Endometrial microvascular endothelial cells (primary cell): Measurements from ENCODE around the gene KRTAP12-3. TPM values are rescaled to one million over a fixed set of nuclear protein-coding genes. Genes with fewer than 3 reads are reported as not detected.
"Not testable (repeated sequence)": the region's sequence is repeated elsewhere in the genome, so short reads cannot be mapped to it uniquely, and the experiment has no call there.

Experiments
- in situ Hi-C: cut with HindIII; loops from 2 replicates; pipeline ENCODE4 v1.10.0; 2017; ENCODE audit warnings: low sequenced_read_pairs, low pct_unique_long_range_greater_than_20kb; ENCODE audit errors: inconsistent ontology term
- total RNA-seq: library from RNA; depleted of rRNA; stranded (reverse); fragments of >200 nt; gene quantifications from one replicate; pipeline ENCODE4 v1.2.3, GENCODE V29; 2015; ENCODE audit errors: inconsistent ontology term

Gene KRTAP12-3
- total RNA-seq, 1 donor from 2014 or later, result not detected

DNA sequence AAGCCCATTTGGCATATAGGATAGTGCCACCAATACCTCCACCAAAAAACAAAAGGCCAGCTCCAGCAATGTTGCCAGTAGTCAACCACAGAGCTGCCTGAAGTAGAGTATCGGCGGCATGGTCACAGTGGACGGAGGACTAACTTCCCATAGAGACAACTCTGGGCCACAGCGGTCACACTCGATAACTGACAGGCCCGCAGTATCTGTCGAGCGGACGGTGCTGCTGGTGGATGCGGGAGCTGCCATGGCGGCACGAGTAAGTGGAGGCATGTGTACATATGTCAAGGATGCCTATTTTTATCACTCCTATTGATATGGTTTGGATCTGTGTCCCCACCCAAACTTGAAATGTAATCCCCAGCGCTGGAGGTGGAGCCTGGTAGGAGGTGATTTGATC lies 20.1 kb downstream of the KRTAP12-3 start:
- in situ Hi-C loops, result no loop called here

DNA sequence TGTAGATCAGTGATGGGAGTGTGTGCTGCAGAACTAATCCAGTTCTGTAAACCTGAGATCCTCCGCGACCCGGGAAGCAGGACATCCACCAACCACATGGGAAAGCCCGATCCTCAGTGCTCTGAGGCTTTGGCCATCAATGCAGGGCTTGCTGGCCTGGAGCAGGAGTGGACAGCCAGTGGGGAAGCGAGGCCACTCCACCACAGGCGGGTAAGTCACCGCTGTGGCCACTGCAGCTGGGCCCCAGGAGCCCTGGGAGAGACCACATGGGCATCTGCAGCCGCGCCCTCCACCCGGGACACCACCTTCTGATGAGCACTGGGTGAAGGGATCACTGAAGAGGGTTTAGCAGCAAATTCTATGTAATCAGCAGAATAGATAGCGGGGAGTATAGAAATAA lies 23.4 kb downstream of the KRTAP12-3 start:
- in situ Hi-C loops, result no loop called here

DNA sequence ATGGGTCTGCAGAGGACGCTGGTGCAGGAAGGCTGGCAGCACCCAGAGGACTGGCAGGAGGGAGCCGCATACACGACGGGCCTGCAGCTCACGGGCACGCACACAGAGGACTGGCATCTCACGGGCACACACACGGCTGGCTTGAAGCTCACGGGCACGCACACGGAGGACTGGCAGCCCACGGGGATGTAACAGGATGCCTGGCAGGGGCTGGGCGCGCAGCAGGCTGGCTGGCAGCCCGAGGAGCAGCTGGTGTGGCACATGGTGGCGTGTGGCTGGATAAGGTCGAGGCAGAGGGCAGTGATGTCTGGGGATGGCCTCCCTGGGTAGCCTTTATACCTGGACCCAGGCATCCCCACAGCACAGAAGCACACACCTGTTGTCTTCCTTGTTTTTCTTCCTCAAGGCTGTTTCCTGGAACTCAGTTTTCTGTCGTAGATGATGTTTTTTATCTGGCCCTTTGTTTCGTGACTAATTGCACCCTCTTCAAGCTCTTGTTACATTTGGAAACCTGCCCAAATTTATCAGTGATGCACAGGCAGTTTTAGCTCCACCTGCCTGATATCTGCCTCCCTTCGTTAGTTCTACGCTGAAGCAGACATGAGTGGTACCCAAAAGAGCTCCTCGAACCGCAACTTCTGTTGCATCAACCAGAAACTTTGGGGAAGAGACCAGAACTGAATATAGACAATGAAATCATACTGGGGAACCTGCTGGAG lies 24.3 kb downstream of the KRTAP12-3 start, which contains the start of gene KRTAP12-1:
Gene KRTAP12-1 (minus strand): TSS at position 303 of the 719 bp plus-strand sequence. CDS start 40 bp downstream, at position 263.
- in situ Hi-C loops, result no loop called here

DNA sequence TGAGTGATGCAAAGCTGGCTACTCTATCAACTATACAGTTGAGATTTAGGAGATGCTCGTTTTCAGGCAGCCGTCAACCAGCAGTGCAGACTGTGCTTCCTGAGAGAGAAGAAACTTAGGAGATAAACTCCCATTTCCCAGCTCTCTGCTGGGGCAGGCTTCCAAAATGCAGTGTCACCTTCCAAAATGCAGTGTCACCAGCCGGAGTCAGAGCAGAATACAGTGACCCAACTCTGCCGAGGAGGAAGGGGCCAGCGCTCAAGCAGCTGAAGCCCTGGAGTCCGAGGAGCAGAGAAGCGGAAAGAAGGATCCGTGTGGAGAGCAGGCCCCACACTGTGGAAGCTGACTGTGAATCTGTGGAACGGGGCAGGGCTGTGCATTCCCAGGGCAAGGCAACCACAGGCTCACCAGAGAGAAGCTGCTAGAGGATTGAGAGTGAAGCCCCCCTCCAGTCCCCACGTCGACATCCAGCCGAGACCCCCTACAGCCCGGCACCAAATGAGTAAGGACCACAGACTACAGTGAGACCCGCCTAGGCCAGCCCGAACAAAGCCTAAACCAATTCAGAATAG lies 24.9 kb downstream of the KRTAP12-3 start:
- in situ Hi-C loops, result no loop called here

DNA sequence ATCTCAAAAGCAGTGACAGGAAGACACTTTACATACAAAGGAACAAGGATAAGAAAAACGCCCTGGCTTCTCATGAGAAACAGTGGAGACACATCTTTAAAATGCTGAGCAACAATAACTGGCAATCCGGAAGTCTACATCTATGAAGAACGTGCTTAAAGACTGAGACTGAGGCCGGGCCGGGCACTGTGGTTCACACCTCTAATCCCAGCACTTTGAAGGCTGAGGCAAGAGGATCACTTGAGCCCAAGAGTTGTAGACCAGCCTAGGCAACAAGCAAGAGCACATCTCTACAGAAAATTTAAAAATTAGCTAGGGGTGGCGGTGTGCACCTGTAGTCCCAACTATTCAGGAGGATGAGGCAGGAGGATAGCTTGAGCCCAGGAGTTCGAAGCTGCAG lies 26.3 kb downstream of the KRTAP12-3 start:
- in situ Hi-C loops, result no loop called here

DNA sequence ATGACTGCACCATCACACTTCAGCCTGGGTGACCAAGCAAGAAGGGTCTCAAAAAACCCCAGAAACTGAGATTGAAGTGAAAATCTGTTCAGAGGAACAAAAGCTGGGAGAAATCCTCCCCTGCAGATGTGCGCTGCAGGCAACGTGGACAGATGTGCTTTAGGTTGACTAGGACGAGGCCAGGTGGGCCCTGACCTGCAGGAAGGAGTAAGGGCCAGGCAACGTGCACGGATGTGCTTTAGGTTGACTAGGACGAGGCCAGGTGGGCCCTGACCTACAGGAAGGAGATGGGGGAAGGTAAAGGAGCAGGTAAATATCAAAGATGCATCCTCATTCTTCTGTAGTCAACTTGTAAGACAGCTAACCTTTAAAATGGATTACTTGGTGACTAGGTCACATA lies 26.8 kb downstream of the KRTAP12-3 start:
- in situ Hi-C loops, result no loop called here

DNA sequence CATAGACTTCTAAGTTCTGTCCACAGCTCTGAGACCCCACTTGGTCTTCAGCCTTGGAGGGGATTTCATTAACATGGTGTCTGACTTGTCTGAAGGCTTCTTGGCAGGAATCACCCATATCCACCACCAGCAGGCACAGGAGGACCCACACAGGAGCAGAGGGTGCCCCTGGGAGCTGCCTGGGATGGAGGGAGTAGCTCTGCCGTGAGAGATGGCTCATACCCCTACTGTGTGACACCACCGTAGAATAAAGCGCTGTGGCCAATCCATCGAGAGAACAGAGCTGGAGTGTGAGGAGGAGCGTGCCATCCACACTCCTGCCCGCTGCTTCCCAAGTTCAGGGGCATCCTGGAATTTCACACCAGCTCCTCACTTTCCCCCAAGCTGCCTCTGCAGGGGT lies 27.3 kb downstream of the KRTAP12-3 start:
- in situ Hi-C loops, result not testable (repeated sequence)

DNA sequence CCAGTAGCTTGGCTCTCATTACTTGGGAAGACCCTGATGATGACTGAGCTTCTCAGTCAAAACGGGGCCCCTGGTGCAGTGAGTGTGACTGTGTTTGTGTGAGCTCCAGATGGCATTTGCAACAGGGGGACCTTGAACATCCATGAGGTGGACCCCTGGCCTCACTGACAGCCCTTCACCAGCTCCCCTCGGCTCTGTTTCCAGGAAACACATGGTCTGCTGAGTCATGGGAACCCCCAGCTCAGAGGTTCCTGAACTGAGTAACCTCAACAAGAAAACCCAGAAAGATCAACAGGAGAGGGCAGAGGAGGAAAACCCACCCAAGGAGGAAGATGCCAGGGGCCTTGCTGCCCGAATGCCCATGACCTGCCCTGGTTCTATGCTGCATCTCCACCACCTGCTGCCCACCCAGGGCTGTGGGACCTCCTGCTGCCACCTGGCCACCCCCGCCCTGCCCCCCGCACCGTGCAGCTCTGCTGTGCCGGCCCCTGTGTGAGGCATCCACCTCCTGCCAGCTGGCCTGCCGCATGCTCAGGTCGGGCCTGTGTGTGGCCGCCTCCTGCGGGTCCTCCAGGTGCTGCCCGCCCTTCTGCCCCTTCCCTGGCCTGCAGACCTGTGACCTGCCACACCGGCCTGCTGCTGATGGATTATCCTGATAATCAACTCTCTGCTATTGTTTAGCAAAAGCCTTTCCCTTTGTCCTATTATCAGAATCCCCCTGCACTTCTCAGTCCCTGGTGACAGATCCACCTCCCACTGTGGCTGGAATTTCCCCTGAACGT lies 28.5 kb downstream of the KRTAP12-3 start:
- in situ Hi-C loops, result no loop called here

DNA sequence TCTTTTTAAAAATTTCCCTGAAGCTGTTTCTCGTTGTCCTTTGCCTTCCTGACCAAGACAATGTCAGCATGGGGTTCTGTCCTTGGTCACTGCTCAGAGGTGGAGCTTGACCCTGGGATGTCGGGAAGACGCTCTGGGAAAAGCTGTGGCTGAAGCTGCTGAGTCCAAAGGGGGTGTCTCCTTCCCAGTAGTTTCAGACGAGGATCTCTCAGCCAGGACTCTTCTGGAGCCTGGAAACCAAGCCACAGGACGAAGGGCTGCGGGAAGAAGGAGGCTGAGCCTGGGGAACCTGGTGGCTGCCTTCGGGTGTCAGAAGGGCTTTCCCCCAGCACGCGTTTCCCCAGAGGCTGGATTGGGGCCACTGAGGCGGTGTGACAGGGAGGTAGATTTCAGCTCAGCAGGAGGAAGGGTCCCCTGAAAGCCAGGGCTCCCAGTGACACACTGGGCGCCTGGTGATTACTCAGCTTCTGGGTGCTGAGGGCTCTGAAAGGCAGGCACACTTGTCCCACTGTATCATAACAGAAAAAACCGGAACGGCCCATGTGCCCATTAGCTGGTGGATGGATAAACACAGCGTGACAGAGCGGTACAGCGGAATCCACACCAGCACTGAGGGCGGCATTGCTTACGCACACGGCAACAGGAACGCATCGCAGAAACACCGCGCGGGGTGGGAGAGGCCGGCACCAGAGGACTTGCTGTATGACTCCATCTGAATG lies 29.3 kb downstream of the KRTAP12-3 start:
- in situ Hi-C loops, result no loop called here

DNA sequence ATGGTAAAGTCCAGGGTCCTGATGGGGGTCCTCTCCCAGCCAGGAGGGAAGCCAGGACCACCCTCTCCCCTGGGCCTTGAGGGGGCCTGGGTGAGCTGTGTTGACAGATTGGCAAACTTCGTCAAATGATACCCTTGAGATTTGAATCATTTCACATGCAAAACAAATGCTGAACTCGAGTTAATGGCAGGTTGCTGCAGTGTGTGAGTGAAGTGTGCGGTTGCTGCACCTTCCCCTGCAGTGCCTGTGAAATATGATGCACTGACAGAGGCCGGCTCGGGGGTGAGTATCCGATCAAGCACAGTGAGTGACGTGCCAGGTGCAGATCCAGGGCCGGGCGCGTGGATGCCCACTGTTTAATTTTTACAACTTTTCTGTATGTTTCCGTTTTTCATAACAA lies 29.9 kb downstream of the KRTAP12-3 start:
- in situ Hi-C loops, result no loop called here

DNA sequence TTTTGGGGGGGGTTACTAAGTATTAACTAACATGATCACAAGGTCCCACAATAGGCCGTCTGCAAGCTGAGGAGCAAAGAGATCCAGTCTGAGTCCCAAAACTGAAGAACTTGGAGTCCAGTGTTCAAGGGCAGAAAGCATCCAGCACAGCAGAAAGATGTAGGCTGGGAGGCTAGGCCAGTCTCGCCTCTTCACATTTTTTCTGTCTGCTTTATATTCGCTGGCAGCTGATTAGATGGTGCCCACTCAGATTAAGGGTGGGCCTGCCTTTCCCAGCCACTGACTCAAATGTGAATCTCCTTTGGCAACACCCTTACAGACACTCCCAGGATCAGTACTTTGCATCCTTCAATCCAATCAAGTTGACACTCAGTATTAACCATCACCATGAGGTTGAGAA lies 32.0 kb downstream of the KRTAP12-3 start:
- in situ Hi-C loops, result not testable (repeated sequence)

DNA sequence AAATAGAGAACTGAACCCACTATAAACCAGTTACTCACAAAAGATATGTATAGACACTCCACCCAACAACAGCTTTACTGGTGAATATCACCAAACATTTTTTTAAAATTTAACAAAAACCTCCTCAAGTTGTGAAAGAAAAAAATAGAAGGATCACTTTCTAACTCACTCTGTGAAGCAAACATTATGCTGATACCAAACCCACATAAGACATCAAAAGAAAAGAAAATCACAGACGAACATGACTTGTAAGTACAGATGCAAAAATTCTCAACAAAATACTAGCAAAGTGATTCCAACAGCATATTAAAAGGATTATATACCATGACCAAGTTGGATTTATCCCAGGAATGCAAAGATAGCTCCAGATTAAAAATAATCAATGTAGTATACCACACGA lies 34.0 kb downstream of the KRTAP12-3 start:
- in situ Hi-C loops, result no loop called here

DNA sequence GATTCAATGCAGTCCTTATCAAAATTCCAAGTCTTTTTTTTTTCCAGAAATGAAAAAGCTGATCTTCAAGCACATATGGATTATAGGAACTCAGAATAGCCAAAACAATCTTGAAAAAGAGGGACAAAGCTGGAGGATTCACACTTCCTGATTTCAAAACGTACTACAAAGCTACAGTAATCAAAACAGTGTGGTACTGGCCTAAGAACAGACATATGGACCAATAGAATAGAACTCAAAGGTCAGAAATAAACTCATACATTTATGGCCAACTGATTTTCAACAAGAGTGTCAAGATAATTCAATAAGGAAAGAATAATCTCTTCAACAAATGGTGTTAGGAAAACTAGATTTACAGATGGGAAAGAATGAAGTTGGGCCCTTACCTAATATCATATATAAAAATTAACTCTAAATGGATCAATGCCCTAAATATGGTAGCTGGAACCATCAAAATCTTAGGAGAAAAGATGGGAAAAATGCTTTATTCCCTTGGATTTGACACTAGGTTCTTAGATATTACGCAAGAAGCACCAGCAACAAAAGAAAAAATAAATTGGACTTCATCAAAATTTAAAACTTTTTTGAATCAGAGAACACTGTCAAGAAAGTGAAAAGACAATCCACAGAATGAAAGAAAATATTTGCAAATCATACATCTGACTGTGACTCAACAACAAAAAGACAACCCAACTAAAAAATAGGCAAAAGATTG lies 35.2 kb downstream of the KRTAP12-3 start:
- in situ Hi-C loops, result no loop called here

DNA sequence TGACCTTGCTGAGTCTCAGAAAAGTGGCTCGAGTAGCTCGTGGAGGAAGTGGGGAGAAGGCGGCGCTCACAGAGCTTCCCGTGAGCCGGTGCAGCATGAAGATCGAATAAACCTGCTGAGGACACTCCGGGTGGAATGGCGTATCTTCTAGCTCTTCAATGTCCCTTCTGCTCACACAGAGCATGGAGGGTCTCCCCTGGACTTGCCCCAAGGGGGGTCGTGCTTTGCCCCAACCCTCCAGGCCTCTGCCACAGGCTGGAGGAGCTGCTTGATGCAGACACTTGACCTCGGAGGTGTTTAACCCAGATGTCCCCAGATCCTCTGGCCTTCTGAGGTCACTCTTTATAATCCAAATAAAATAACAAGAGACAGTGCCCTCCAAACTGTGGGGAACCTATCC lies 37.0 kb downstream of the KRTAP12-3 start:
- in situ Hi-C loops, result no loop called here

DNA sequence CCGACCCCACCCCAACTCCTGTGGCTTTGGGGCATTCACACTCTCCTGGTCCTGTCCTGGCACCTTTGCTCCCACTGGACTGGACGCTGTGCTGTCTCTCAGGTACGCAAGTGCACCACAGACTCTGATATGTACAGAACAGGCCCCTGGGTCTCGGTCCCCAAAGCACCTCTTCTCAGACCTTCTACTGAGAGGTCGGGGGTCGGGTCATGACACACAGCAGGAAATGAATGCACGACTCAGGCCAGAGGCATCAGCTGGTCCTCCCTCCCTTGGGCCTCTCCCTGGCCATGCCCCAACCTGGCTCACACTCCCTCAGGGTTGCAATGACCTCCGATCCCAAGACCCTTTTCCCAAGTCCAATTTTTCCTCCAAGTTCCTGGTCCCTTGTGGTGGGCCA lies 37.5 kb downstream of the KRTAP12-3 start:
- in situ Hi-C loops, result no loop called here

DNA sequence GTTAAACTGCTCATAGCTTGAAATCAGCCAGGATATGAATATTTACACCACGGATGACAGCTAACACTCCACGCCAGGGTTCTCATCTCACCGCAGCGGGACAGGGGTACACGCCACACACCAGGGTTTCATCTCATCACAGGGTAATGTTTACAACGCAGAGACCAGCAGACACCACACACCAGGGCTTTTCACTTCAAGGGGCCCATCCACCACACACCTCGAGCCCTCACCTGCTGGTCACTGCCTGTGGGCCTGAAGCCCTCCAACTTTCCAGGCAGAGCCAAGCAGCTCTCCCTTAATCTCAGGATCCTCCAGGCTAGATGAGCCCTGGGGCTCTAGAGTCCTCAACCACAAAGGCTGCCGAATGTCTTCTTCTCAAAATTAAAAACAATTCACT lies 37.9 kb downstream of the KRTAP12-3 start:
- in situ Hi-C loops, result no loop called here

DNA sequence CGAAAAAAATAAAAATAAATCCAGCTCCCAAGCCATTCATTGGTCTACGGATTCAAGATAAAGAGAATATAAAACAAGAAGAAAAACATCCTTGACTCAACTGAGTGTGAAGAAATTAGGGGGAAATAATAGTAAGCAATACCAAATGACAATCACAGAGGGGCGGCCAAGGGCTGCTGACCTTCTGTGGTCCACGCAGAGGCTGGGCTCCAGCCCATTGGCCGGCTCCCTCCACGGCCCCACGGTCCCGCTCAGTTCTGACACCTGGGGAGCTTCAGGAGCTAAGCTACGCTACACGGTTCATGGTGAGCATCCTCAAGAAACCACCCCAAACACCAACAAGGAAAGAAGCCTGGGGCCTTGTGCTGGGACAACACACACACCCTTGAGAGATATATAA lies 38.8 kb downstream of the KRTAP12-3 start:
- in situ Hi-C loops, result no loop called here

DNA sequence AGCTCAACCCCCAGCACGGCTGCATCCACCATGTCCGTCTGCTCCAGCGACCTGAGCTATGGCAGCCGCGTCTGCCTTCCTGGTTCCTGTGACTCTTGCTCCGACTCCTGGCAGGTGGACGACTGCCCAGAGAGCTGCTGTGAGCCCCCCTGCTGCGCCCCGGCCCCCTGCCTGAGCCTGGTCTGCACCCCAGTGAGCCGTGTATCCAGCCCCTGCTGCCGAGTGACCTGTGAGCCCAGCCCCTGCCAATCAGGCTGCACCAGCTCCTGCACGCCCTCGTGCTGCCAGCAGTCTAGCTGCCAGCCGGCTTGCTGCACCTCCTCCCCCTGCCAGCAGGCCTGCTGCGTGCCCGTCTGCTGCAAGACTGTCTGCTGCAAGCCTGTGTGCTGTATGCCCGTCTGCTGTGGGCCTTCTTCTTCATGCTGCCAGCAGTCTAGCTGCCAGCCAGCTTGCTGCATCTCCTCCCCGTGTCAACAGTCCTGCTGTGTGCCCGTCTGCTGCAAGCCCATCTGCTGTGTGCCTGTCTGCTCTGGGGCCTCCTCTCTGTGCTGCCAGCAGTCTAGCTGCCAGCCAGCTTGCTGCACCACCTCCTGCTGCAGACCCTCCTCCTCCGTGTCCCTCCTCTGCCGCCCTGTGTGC lies 39.6 kb downstream of the KRTAP12-3 start, which contains the start of gene KRTAP10-12:
Gene KRTAP10-12 (plus strand): TSS at position 1 of the 639 bp plus-strand sequence. CDS start 30 bp downstream, at position 31.
- in situ Hi-C loops, result not testable (repeated sequence)
